Fibroblast of lung (primary cell): ENCODE measurements around the gene USH2A.

Experiments used
- EZH2 ChIP-seq: IDR thresholded peaks from 2 replicates; pipeline ENCODE4 v1.5.1; 2012; ENCODE audit warnings: low read length, control low read depth, mild to moderate bottlenecking; ENCODE audit errors: missing control alignments
- TF ChIP-seq, protein P1 (sequence below), 2 donors: IDR thresholded peaks in 1 of 2; conservative IDR thresholded peaks in 1 of 2; 1 replicate in 1 of 2; 2 replicates in 1 of 2; pipeline ENCODE4 v1.5.1; 2011 to 2012; ENCODE audit warnings: low read length in 2 of 2, control low read depth in 1 of 2, inconsistent platforms in 1 of 2, low read depth in 1 of 2, mild to moderate bottlenecking in 1 of 2

DNA sequence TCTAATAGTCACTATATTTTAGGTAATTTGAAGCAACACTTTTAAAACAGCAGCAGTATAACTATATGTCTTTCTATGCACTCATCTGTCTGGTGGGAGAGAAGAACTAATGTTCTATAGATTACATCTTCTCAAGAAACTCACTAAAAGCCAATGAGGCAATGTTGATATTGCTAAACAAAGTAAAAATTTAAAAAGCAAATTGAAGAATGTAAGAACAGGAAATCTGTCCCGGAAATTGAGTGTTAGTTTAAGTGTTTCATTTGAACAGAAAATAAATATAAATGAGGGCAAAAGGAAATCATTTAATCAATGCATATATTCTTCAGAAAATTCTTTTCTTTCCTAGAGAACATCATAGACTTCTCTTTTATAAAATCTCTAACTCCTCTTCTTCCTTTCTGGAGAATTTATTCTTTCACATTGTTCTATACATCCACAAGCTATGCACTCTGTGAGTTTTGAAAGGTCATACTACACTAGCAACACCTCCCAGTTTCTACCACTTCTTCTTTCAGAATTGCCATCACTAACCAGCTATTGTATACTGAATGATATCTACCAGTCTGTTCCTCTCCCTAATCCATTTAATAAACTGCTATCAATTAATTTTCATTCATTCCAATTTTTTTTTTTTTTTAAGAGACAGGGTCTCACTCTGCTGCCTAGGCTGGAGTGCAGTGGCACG is 153.0 kb downstream of the USH2A start:
- TF ChIP-seq, protein P1, sequence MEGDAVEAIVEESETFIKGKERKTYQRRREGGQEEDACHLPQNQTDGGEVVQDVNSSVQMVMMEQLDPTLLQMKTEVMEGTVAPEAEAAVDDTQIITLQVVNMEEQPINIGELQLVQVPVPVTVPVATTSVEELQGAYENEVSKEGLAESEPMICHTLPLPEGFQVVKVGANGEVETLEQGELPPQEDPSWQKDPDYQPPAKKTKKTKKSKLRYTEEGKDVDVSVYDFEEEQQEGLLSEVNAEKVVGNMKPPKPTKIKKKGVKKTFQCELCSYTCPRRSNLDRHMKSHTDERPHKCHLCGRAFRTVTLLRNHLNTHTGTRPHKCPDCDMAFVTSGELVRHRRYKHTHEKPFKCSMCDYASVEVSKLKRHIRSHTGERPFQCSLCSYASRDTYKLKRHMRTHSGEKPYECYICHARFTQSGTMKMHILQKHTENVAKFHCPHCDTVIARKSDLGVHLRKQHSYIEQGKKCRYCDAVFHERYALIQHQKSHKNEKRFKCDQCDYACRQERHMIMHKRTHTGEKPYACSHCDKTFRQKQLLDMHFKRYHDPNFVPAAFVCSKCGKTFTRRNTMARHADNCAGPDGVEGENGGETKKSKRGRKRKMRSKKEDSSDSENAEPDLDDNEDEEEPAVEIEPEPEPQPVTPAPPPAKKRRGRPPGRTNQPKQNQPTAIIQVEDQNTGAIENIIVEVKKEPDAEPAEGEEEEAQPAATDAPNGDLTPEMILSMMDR (conservative IDR thresholded peaks at IDR 0.05 in 1 of 2, IDR thresholded peaks at IDR 0.05 in 1 of 2; ENCODE audit: low read depth in 1 of 2, low read length in 2 of 2) = no peak
- no peak for TF ChIP-seq EZH2
